ENCODE data around the gene POGZ.

Gene POGZ

GRCh38 chr1:151369302-151369610 lies 90.0 kb downstream of the POGZ start:
- H2AFZ ChIP-seq (ENCODE audit: low read depth, low read length, severe bottlenecking) = no peak overlapping the region
- no peak overlapping the region for H3K4me2 ChIP-seq (ENCODE audit: low read depth, low read length, poor library complexity, severe bottlenecking)
- no peak overlapping the region for H3K27ac ChIP-seq (ENCODE audit: low read depth, low read length)

DNA sequence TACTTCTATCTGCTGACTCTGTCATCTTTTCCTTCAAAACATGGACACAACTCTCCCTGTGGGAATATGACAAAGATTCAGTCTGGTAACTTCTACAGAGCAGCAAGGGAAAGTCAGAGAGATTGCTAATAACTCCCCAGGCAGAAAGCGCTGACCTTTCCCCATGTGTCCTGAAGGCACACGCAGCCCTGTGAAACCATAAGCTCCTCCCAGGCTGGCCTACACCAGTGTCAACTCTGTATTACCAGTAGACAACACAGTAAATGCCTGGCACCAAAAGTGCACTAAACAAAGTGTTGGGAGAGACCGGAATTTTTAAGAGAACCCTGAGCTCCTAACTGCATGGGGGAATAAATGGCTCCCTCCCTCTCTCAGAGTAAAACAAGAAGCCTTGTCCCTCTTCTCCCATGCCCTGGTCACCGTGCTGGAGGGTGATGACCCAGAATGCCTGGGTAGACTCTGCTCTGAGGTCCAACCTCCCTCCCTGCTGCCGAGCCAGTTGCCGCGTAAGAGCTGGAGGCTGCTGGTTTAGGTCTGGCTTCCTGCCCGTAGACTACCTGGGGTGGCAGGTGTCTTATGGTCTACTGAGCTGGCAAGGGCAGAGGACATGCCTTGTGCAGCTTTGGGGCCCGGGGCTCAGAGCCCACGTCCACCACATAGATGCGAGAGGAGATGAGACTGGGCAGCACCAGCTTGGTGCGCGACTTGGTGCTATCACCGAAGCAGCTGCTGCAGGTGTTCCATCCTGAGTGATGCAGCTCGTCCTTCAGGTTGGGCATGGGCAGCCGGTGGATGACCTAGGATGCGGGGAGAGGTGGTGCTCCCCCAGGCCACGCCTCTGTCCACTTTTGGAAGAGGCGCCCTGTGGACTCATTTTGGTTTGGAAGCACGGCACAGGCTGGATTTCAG lies 90.6 kb downstream of the POGZ start:
- TF ChIP-seq, protein P1, sequence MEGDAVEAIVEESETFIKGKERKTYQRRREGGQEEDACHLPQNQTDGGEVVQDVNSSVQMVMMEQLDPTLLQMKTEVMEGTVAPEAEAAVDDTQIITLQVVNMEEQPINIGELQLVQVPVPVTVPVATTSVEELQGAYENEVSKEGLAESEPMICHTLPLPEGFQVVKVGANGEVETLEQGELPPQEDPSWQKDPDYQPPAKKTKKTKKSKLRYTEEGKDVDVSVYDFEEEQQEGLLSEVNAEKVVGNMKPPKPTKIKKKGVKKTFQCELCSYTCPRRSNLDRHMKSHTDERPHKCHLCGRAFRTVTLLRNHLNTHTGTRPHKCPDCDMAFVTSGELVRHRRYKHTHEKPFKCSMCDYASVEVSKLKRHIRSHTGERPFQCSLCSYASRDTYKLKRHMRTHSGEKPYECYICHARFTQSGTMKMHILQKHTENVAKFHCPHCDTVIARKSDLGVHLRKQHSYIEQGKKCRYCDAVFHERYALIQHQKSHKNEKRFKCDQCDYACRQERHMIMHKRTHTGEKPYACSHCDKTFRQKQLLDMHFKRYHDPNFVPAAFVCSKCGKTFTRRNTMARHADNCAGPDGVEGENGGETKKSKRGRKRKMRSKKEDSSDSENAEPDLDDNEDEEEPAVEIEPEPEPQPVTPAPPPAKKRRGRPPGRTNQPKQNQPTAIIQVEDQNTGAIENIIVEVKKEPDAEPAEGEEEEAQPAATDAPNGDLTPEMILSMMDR (IDR thresholded peaks at IDR 0.05; ENCODE audit: insufficient read depth, low read length, poor library complexity, severe bottlenecking) = no peak
- no peak for TF ChIP-seq EZH2phosphoT487 (conservative IDR thresholded peaks at IDR 0.05; ENCODE audit: low read length)
- no peak overlapping the region for H2AFZ ChIP-seq (ENCODE audit: low read depth, low read length, severe bottlenecking)
- no peaks in the 10 kb centered on the region for H3K27me3 ChIP-seq (ENCODE audit: low read length)
- H3K4me2 ChIP-seq (ENCODE audit: low read depth, low read length, poor library complexity, severe bottlenecking) = no peak overlapping the region
- no peaks in the 10 kb centered on the region for H3F3A ChIP-seq (ENCODE audit: insufficient read depth)
- H3K9me3 ChIP-seq (ENCODE audit: insufficient read depth, low read length) = no peaks in the 10 kb centered on the region
- H3K36me3 ChIP-seq (ENCODE audit: low read length) = no peaks in the 10 kb centered on the region
- no peaks in the 10 kb centered on the region for H3K9me2 ChIP-seq (replicated peaks; ENCODE audit: insufficient read depth, low read length)
- no peaks in the 10 kb centered on the region for H3K79me2 ChIP-seq (ENCODE audit: insufficient read depth, low read length)
- H3K27ac ChIP-seq (ENCODE audit: low read depth, low read length) = no peak overlapping the region
- H3K9ac ChIP-seq (ENCODE audit: low read length) = no peak overlapping the region
- H3K4me3 ChIP-seq (ENCODE audit: insufficient read depth, low read length, poor library complexity, severe bottlenecking) = no peak overlapping the region
- H4K20me1 ChIP-seq (ENCODE audit: low read depth, low read length) = no peaks in the 10 kb centered on the region

More at GRCh38 chr1:151369302-151369610, 90.0 kb downstream of the POGZ start:
- Histone ChIP-seq H3K9ac (ENCODE audit: low read length) (no peak overlapping the region), H4K20me1 (ENCODE audit: low read depth, low read length) (no peaks in the 10 kb centered on the region), H3K27me3 (ENCODE audit: low read length) (no peaks in the 10 kb centered on the region), H3K9me2 (replicated peaks; ENCODE audit: insufficient read depth, low read length) (no peaks in the 10 kb centered on the region), H3K79me2 (ENCODE audit: insufficient read depth, low read length) (no peaks in the 10 kb centered on the region), H3F3A (ENCODE audit: insufficient read depth) (no peaks in the 10 kb centered on the region), H3K4me3 (ENCODE audit: insufficient read depth, low read length, poor library complexity, severe bottlenecking) (no peak overlapping the region), H3K9me3 (ENCODE audit: insufficient read depth, low read length) (no peaks in the 10 kb centered on the region), H3K36me3 (ENCODE audit: low read length) (no peaks in the 10 kb centered on the region)
- TF ChIP-seq EZH2phosphoT487 (conservative IDR thresholded peaks at IDR 0.05; ENCODE audit: low read length) = no peak
- TF ChIP-seq, protein P1 (IDR thresholded peaks at IDR 0.05; ENCODE audit: insufficient read depth, low read length, poor library complexity, severe bottlenecking) = no peak

GRCh38 chr1:151367658-151368392 lies 91.5 kb downstream of the POGZ start:
- Histone ChIP-seq H3K27me3 (ENCODE audit: low read length) (no peaks in the 10 kb centered on the region), H3K36me3 (ENCODE audit: low read length) (no peaks in the 10 kb centered on the region), H4K20me1 (ENCODE audit: low read depth, low read length) (no peaks in the 10 kb centered on the region), H3K4me2 (ENCODE audit: low read depth, low read length, poor library complexity, severe bottlenecking) (no peak overlapping the region), H3K9ac (ENCODE audit: low read length) (no peak overlapping the region), H3K9me3 (ENCODE audit: insufficient read depth, low read length) (peaks cover 4% of the 10 kb centered on the region; the same call in 1 of the 2 replicates), H3K9me2 (replicated peaks; ENCODE audit: insufficient read depth, low read length) (no peaks in the 10 kb centered on the region), H3K79me2 (ENCODE audit: insufficient read depth, low read length) (no peaks in the 10 kb centered on the region), H2AFZ (ENCODE audit: low read depth, low read length, severe bottlenecking) (no peak overlapping the region), H3K27ac (ENCODE audit: low read depth, low read length) (no peak overlapping the region), H3F3A (ENCODE audit: insufficient read depth) (no peaks in the 10 kb centered on the region), H3K4me3 (ENCODE audit: insufficient read depth, low read length, poor library complexity, severe bottlenecking) (no peak overlapping the region)
- TF ChIP-seq, protein P1 (IDR thresholded peaks at IDR 0.05; ENCODE audit: insufficient read depth, low read length, poor library complexity, severe bottlenecking) = no peak
- no peak for TF ChIP-seq EZH2phosphoT487 (conservative IDR thresholded peaks at IDR 0.05; ENCODE audit: low read length)
